ENCODE results near the gene BCAS1.
A peak's percentile ranks its signal among the peaks of the same experiment; 100 is the strongest.

BCAS1 gene

DNA sequence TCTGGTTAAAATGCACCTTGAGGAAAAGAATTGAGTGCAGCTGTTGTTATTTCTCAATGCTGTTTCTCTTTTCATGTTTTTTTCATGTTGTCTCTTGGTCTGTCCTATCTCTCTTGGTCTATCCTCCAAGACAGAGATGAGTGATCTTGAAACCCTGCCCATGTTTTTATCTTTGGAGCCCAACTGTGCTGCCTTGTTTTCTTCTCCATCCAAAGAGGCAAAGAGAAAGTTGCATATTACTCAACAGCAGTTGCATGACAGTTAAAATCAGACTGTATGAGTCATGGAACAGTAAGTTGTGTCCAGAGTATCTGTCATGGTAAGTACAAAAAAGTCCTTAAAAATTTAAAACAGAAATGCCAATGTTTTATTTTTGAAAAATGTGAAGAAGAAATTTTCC lies 26.2 kb downstream of the BCAS1 start:
- DNase-seq, result peak; percentile 90

DNA sequence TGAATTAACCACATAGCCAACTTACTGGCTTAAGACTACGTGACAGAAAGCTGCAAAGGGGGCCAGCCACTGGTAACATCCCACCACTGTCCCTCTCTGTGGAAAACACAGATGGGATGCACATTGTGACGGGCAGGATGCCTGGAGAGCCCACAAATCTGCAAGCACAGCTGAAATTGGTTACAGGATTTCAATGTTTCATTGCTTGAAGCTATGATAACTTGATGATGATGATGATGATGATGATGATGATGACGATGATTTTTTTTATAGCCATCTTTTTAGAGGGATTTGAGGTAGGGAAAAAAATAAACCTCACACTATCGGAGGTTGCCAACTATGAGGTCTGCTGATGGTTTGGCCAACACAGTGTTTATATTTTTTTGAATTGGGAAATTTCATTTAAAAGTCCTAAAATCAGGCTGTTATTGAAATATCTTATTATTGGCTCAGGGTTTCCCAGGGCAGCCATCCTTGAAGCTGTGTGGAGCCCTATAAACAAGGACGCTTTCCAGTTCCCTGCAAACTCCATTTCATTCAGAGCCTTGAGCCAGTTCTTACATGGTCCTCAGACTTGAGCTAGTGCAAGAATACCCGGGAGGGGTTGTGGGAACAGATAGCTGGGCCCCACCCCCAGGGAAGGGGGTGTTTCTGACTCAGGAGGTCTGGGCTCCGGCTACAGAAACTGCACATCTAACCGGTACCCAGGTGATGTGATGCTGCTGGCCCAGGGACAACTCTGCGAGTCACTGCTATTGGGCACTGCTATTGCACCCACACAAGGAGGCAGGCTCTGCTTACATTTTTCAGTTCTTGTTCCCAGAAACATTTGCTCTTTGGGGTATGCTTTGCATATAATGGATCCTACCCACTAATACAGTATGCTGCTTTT lies 27.1 kb downstream of the BCAS1 start:
- peak; percentile 82 for DNase-seq

DNA sequence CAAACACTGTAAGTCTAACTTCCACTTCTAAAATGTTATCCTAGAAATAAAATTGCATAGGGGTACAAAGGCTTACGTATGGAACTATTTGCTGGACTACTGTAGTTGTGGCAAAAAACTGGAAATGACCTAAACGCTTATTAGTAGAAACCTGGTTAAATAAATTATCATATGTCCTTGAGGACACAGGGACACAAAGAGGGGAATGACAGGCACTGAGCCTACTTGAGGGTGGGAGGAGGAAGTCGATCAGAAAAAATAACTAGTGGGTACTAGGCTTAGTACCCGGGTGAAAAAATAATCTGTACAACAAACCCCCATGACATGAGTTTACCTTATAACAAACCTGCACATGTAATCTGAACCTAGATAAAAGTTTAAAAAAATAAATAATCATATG lies 28.4 kb downstream of the BCAS1 start:
- DNase-seq, result no peak

DNA sequence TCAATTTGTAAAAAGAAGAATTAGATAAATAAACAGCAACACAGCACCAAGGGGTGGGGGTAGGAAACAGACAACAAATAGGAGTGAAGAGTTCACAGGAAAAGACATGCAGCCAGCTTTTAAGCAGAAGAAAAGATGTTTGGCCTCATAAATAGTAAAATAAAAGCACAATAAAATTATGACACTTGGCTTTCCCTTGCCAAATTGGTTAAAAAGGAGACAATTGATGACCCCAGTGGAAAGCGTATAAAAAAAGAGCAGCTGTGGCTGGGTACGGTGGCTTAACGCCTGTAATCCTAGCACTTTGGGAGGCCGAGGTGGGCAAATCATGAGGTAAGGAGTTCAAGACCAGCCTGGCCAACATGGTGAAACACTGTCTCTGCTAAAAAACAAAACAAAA lies 29.1 kb downstream of the BCAS1 start:
- DNase-seq, result no peak

DNA sequence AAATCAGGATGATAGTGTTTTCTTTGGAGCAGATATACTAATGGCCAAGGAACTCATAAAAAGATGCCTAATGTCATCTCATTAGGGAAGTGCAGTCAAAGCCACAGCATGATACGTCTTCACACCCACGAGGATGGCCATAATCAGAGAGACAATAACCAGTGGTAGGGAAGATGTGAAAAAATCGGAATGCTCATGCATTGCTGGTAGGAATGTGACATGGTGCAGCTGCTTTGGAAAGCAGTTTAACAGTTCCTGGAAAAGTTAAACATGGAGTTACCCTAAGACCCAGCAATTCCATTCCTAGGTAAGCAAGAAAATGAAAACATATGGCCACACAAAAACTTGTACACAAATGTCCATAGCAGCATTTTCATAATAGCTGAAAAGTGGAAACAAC lies 29.9 kb downstream of the BCAS1 start:
- no peak for DNase-seq

DNA sequence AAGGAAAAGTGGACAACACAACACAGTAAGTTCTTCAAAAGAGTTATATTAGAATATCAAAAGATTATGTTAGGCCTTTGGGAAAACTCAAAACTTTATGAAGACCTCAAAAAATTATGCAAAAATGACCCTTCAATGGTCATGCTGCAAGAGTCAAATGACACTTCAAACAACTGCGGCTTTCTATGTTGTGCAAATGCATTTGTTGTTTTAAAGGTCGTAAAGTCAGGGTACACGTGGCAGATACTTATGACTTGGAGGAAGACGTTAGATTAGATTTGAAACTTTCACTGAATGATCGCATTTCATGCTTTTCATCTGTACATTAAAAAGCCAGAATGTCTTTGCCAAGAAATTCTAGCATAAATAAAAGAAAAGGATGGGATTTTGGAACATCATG lies 31.4 kb downstream of the BCAS1 start:
- DNase-seq, result no peak

DNA sequence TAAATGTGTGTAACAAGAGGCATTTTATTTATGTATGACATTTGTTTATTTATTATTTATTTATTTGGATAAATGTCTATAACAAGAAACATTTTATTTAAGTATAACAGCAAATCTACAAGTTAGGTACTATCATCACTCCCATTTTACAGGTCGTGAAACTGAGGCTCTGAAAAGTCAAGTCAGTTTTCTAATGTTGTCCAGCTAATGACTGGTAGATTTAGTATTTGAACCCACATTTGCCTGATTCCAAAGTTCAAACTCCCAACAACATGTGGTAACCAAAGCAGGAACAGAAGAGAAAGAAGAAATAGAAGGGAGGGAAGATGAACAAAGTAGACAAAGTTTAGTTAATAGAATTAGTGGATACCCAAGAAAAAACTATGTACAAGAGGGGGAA lies 32.9 kb downstream of the BCAS1 start:
- DNase-seq, result no peak

DNA sequence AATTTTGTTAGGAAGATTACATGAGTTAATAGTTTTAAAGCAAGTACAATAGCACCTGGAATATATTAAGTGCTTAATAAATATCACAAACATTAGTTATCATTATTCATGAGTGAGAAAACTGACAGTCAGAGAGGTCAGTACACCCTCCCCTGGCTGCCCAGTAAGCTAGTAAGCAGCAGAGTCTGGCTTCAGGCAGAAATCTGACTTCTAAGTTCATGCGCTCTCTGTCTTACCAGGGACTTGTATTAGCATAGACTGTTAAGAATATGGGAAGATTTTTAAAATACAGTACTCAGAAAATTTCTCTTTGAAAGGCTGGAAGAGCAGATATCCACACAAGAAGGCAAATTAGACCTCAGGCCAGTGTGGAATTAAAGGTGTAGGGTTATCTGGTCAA lies 40.8 kb downstream of the BCAS1 start:
- DNase-seq, result no peak

DNA sequence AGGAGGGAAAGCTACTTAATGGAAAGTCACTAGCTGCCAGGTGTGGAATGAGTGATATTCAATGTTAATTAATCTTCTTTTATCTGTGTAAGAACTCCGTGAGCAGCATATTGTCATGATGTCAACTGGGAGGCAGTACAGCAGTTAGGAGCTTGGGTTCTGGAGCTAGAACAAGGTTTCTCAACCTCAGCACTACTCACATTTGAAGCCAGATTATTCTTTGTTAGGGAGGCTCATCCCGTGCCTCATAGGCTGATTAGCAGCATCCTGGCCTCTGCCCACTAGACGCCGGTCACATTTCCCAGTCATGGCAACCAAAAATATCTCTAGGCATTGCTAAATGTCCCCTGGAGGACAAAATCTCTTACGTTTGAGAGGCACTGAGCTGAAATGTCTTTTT lies 41.2 kb downstream of the BCAS1 start:
- DNase-seq, result no peak

DNA sequence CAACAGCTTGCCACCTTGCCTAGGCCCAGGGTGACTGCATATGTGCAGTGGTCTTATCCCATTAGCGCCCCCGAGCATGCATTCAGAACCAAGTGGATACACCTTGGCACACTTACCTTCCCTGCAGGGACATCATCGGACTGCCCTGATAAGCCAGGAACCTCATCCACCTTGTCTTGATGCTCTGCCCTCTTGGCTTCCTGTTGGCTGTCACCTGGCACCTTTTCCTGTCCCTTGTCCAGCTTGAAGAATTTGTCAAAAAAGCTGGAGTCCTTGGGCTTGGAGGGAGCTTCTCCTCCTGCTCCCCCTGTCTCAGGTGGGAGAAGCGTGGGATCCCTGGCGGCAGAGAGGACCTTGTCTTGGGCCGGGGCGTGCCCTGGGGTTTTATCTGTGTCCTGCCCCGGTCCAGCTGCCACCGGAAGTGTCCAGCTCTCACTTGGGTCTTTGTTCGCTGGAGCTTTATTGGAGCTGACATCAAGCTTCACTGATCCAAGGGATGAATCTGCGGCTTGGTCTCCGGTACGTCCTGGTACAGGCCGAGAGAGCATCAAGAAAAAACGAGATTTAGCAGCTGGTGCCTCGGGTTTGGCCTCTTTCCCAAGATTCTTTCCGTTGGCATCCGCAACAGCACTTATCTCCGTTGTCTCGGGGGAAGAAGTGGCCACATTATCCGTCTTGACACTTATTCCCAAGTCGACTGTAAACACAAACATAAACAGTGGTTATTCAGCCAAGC lies 42.0 kb downstream of the BCAS1 start:
- no peak for DNase-seq

DNA sequence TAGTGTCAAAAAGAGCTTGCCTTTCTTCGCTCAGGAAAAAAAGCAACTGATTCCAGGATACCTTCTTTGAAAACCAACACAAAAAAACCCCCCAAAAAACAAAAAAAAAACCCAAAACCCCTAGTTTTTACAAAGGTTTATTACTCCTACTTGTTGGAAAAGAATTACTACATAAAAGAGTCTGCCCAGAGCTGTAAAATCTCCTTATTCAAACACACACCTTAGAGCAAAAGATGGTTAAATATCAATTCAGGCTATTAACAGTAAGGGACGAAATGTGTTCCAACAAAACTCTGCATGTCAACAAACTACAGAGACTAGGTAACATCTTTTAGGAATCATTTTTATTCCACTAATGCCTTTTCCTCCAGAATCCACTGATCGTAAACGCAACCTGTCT lies 42.7 kb downstream of the BCAS1 start:
- DNase-seq, result no peak

DNA sequence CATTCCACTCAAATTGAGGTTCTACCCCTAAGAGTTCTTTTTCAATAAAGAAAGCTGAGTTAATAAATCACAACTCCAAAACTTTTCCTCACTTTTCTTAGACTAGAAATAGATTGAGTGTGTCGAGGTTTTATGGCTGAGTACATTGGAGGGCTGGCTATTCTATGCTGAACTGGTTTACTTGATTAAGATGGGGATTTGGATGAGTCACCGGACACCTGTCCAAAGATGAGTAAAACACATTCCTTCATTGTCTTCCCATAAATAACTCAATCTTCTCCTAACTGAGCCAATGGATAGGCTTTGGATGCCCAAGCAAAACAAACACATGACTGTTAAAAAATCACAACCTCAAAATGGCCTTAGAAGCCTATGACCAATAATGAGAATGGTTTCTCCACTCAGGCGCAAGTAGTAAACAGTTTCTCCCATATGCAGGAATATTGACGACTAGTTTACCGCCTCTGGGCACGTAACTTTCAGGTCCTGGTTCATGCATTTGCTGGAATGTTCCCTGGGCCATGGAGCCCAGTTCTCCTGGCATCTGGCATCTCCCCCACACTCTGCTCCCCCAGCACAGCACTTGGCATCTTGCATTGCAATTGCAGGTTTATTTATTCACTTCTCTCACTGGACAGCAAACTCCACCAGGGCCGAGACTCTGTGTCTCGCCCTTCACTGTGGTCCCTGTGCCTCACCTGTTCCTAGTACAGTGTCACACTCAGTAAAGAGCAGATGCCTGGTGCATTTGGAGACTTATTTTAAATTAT lies 43.9 kb downstream of the BCAS1 start:
- DNase-seq, result peak; percentile 67

DNA sequence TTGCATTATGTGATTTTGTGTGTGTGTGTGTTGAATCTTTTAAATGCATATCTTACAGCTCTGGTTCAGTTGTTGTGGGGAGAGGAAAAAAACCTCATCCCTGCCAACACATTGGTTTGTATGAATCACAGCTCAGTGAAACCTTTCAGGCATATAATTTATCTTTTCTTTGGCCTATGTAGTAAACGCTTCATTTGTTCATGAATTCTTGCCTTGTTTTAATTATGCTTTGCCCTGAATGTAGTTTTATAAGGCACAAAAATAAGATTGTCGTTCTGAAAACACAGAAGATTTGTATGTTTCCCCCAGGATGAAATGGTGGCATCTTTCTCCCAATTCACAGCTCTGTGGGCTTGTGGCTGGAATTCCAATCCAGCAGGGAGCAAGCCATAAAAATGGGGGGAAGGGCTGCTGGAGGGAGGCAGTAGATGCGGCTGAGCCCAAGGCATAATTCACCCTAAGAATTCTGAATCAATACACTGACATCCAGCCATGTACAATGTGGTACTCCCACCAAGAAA lies 45.1 kb downstream of the BCAS1 start:
- DNase-seq, result peak; percentile 92

DNA sequence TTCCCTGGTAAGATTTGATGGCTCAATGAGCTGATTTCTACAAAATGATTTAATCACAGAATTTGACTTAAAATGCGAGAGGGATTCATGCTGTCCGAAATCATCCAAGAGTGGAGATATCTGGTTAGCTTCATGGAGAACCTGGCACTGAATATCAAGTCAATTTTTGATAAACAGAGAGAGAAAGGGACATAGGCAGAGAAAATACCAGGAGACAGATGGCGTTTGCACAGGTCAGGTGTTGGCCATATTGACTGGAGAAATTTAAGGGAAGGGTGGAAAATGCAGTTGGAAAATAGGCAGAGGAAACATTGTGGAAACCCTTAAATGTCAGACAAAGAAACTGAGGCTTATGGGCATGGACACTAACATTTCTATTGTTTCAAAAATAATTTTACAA lies 47.0 kb downstream of the BCAS1 start:
- DNase-seq, result no peak

DNA sequence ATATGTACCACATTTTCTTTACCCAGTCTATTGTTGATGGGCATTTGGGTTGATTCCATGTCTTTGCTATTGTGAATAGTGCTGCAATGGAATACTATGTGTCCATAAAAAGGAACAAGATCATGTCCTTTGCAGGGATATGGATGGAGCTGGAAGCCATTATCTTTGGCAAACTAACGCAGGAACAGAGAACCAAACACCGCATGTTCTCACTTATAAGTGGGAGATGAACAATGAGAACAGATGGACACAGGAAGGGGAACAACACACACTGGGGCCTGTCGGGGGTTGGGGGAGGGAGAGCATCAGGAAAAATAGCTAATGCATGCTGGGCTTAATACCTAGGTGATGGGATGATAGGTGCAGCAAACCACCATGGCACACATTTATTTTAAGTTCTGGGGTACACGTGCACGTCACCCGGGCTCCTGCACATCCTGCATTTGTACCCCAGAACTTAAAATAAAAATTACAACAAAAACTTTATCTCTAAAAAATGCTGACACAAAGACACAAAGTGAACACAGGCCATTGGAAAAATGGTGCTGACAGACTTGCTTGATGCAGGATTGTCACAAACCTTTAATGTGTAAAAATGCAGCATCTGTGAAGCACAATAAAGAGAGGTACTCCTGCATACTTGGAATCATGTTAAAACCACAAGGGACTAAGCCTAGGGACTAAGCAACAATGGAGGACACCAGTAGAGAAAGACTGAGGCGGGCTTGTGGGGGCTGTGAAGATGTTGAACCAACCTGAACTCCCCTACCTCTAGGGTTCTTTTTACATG lies 48.8 kb downstream of the BCAS1 start:
- no peak for DNase-seq

DNA sequence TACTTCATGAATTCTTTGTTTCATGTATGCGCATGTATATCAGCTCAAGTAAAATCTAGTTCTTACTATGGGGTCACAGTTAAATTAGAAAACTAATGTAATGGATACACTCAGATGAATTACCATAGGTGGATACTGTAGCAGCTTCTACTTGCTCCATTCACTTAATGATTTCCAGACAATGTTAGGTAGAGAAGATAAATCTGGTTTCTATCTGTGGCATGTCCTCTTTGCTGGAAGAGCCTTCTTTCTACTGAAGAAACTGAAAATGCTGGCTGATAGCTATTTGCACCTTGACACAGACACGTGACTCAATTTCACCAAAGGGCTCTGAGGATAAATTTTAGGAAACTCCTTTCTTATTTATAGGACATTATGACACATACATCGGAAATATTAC lies 49.5 kb downstream of the BCAS1 start:
- DNase-seq, result no peak

DNA sequence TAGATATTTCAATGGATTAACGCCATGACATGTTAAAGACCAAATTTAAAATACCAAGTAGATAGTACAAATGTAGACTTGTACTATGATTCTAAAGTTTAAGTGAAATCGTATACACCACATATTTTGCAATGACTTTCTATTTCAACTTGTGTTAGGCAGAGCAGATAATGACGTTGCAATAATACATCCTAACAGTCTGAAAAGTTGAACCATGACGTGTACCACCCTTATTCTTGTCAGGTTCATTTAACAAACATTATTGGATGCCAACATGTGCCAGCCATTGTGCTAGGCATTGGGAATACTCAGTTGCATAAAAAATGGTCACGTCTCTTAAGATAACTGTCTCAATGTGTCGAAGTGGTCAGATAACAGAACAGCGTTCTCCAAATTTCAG lies 50.0 kb downstream of the BCAS1 start:
- no peak for DNase-seq

DNA sequence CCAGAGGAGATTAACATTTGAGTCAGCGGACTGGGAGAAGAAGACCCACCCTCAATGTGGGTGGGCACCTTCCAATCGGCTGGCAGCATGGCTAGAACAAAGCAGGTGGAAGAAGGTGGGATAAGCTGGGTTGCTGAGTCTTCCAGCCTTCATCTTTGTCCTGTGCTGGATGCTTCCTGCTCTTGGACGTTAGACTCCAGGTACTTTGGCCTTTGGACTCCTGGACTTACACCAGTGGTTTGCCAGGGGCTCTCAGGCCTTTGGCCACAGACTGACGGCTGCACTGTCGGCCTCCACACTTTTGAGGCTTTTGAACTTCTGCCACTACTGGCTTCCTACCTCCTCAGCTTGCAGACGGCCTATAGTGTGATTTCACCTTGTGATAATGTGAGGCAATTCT lies 50.8 kb downstream of the BCAS1 start:
- DNase-seq, result no peak

DNA sequence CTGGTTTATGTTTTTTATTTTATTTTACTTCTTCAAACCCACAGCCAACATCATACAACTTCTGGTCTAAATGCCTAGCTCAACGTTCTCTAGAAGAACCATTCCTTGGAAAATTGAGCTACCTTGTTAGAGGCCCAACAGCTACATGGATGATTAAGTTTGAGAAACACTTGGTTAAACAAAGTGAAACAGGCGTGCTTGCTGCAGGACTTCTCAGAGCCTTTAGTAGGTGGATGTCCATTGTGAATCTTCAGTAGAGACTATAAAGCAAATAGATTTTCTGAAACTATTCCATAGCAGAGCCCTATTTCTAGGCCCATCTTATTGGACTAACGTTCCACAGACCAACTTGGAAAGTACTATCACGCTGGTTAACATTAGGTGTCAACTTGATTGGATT lies 51.3 kb downstream of the BCAS1 start:
- DNase-seq, result no peak

DNA sequence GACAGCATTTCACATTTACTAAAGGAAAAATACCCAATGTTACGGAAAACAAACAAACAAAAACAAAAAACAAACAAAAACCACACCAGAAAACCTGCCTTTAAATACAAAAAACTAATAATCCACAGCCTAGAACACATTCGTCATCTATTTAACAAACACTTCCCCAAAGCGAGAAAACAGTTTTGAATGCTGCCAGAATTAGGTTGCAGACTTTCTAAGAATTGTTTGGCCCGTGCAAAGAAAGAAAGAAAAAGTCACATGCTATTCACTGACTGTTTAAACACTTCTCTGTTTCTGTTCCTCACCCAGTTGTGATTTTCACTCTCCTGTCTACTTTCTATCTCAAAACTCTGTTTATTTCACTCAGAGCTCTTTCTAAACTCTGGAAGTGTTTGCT lies 52.5 kb downstream of the BCAS1 start:
- no peak for DNase-seq

DNA sequence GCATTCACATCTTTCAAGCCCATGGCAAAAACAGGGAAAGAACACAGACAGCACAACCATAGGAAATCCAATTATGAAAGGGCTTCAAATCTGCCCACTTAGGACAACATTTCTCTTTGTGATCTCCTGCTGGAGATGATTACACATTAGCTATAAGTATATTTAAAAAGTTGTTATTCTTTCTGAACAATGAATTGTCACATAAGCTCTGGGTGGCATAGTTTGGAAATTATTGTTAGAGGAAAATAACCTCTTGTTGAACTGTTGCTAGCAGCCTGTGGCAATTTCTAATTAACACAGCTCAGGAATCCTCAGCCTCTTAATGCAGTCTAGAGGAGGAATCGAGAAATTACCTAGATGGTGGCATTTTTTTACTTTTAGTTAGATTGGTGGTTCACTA lies 54.9 kb downstream of the BCAS1 start:
- no peak for DNase-seq

DNA sequence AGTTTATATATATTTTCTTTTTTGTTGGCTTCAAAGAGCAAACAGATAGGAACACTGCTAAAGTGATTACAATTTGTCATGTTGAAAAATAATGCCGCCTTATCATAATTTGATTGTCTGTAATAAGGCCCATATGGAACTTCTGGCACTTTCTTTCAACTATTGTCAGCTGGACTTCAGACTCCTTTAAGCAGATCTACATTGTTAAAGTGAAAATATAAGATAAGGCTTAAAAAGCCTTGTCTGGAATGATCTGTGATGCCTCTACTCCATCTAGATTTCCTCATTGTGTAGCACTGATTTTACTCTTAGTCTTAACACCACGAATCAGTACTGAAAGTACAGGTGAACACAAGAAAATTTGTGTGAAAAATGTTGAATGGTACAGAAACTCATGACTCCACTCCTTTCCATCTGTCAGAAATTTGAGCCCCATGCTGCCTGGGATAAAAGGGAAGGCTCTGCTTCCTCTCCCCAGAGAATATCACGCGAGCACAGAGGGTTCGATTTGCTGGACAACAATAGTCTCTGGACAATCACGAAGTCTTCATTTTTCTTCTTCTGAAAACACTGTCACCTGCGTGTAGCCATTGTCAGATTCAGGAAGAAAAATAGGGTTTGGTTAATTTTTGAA lies 56.0 kb downstream of the BCAS1 start:
- DNase-seq, result no peak

All from fibroblast of upper back skin (primary cell).